Keratinocyte (primary cell): Measurements from ENCODE around the gene PAPPA. TPM values are rescaled to one million over a fixed set of nuclear protein-coding genes. Genes with fewer than 3 reads are reported as not detected.

Experiments used
- DNase-seq: peaks from one replicate; pipeline ENCODE4 v3.0.0-alpha.2; 2011; ENCODE audit warnings: low read depth, missing footprints, low spot score
- FAIRE-seq: peaks from 2 replicates; lab custom pipeline; 2011; peaks lifted over from hg19 to GRCh38; lab: Jason Lieb, UNC
- H2AFZ ChIP-seq: 2 replicates; pipeline ENCODE4 v1.6.0; 2012; ENCODE audit warnings: low read length, control low read depth, inconsistent platforms; ENCODE audit not compliant: control insufficient read depth
- H3K27ac ChIP-seq: 2 replicates; pipeline ENCODE4 v1.5.1; 2011; ENCODE audit warnings: low read length; ENCODE audit not compliant: control insufficient read depth, insufficient read depth
- H3K27me3 ChIP-seq: 3 replicates; pipeline ENCODE4 v1.6.0; 2011; ENCODE audit warnings: low read length; ENCODE audit not compliant: control insufficient read depth, insufficient read depth; ENCODE audit errors: extremely low read depth
- H3K36me3 ChIP-seq, 2 experiments: 2 replicates in 1 of 2; 3 replicates in 1 of 2; pipeline ENCODE4 v1.5.1; 2011; ENCODE audit warnings: low read length in 2 of 2, mild to moderate bottlenecking in 1 of 2; ENCODE audit not compliant: control insufficient read depth in 2 of 2, insufficient read depth in 2 of 2; ENCODE audit errors: extremely low read depth in 1 of 2
- H3K4me1 ChIP-seq: 3 replicates; pipeline ENCODE4 v1.5.1; 2011; ENCODE audit warnings: low read length; ENCODE audit not compliant: control insufficient read depth, insufficient read depth; ENCODE audit errors: extremely low read depth
- H3K4me2 ChIP-seq: 3 replicates; pipeline ENCODE4 v1.6.0; 2011; ENCODE audit warnings: low read depth, low read length; ENCODE audit not compliant: control insufficient read depth, insufficient read depth; ENCODE audit errors: extremely low read depth
- H3K4me3 ChIP-seq, 3 experiments: fragments of 200-600 bp in 1 of 3; sonication (generic) in 1 of 3; 2 replicates in 2 of 3; 3 replicates in 1 of 3; pipeline ENCODE4 v1.5.1; 2011 to 2016; ENCODE audit warnings: low read length in 3 of 3, mild to moderate bottlenecking in 3 of 3, control low read depth in 2 of 3, inconsistent platforms in 1 of 3, low read depth in 1 of 3, mixed read lengths in 1 of 3, mixed run types in 1 of 3, moderate library complexity in 1 of 3; ENCODE audit not compliant: control insufficient read depth in 2 of 3, insufficient read depth in 2 of 3; ENCODE audit errors: extremely low read depth in 1 of 3
- H3K79me2 ChIP-seq: 2 replicates; pipeline ENCODE4 v1.6.0; 2012; ENCODE audit warnings: low read length; ENCODE audit not compliant: control insufficient read depth, insufficient read depth
- H3K9ac ChIP-seq: 3 replicates; pipeline ENCODE4 v1.6.0; 2011; ENCODE audit warnings: low read length; ENCODE audit not compliant: control insufficient read depth, insufficient read depth; ENCODE audit errors: extremely low read depth
- H3K9me1 ChIP-seq: 3 replicates; pipeline ENCODE4 v1.6.0; 2011; ENCODE audit warnings: low read length; ENCODE audit not compliant: control insufficient read depth, insufficient read depth; ENCODE audit errors: extremely low read depth
- H3K9me3 ChIP-seq: 2 replicates; pipeline ENCODE4 v1.5.1; 2012; ENCODE audit warnings: low read depth, low read length; ENCODE audit not compliant: control insufficient read depth
- H4K20me1 ChIP-seq: 3 replicates; pipeline ENCODE4 v1.6.0; 2011; ENCODE audit warnings: low read length; ENCODE audit not compliant: control insufficient read depth, insufficient read depth; ENCODE audit errors: extremely low read depth
- CTCF ChIP-seq, 3 experiments: IDR thresholded peaks in 1 of 3; conservative IDR thresholded peaks in 1 of 3; optimal IDR thresholded peaks in 1 of 3; 2 replicates in 2 of 3; 3 replicates in 1 of 3; pipeline versions ENCODE3 to v1.5.1; 2011; ENCODE audit warnings: low read length in 3 of 3, mild to moderate bottlenecking in 3 of 3, moderate library complexity in 2 of 3, control low read depth in 1 of 3, inconsistent platforms in 1 of 3; ENCODE audit not compliant: insufficient read depth in 2 of 3; ENCODE audit errors: extremely low read depth in 1 of 3
- dilution Hi-C: fragments of 300-500 bp; cut with MboI; formaldehyde crosslinking; loops from one replicate; pipeline ENCODE4 v1.7.0; 2020; ENCODE audit warnings: low sequenced_read_pairs; ENCODE audit not compliant: extremely low pct_ligation_motif_present
- polyA plus RNA-seq, 5 experiments: library from polyadenylated mRNA; depleted of rRNA in 3 of 5; stranded (reverse) in 3 of 5; stranded (forward) in 1 of 5; unstranded in 1 of 5; fragments of >200 nt; gene quantifications; 1 replicate in 1 of 5; 2 replicates in 3 of 5; 3 replicates in 1 of 5; pipeline versions ENCODE4 v1.2.1 to v1.2.3, GENCODE V29; 2011 to 2012; ENCODE audit warnings: missing spikeins in 2 of 5, low read depth in 1 of 5, low replicate concordance in 1 of 5

Gene PAPPA
- polyA plus RNA-seq, 1 donor (not counting 4 experiments of a cell fraction or from before 2014, with no cell fraction given), result 0.77 TPM

GRCh38 chr9:116383133-116383532 is 229.5 kb downstream of the PAPPA start:
- H3K9me1 ChIP-seq, result no peaks in the 10 kb centered on the region
- H3K4me2 ChIP-seq, result no peak overlapping the region
- no peaks in the 10 kb centered on the region for H3K36me3 ChIP-seq
- no peak overlapping the region for H3K9ac ChIP-seq
- no peak for TF ChIP-seq CTCF (optimal IDR thresholded peaks at IDR 0.05 in 1 of 3, IDR thresholded peaks at IDR 0.05 in 1 of 3, conservative IDR thresholded peaks at IDR 0.05 in 1 of 3; ENCODE audit: extremely low read depth in 1 of 3, insufficient read depth in 2 of 3, low read length in 3 of 3)
- no peaks in the 10 kb centered on the region for H3K9me3 ChIP-seq
- H3K27me3 ChIP-seq, result no peaks in the 10 kb centered on the region
- FAIRE-seq, result no peak
- no peak for DNase-seq
- no peaks in the 10 kb centered on the region for H3K4me1 ChIP-seq
- H2AFZ ChIP-seq, result no peak overlapping the region
- H4K20me1 ChIP-seq, result no peaks in the 10 kb centered on the region
- dilution Hi-C loops, result no loop called here
- H3K4me3 ChIP-seq, result no peak overlapping the region
- H3K27ac ChIP-seq, result no peak overlapping the region
- no peaks in the 10 kb centered on the region for H3K79me2 ChIP-seq

GRCh38 chr9:116383936-116384335 is 230.3 kb downstream of the PAPPA start:
- Histone ChIP-seq H3K4me1 (peaks cover 8% of the 10 kb centered on the region), H3K9ac (no peak overlapping the region), H3K4me2 (no peak overlapping the region), H4K20me1 (no peaks in the 10 kb centered on the region), H3K27me3 (no peaks in the 10 kb centered on the region), H3K36me3 (no peaks in the 10 kb centered on the region), H3K4me3 (no peak overlapping the region), H3K27ac (no peak overlapping the region), H3K9me3 (no peaks in the 10 kb centered on the region), H3K79me2 (no peaks in the 10 kb centered on the region), H2AFZ (no peak overlapping the region), H3K9me1 (no peaks in the 10 kb centered on the region)
- FAIRE-seq (no peak), DNase-seq (no peak)
- dilution Hi-C loops, result no loop called here
- no peak for TF ChIP-seq CTCF (optimal IDR thresholded peaks at IDR 0.05 in 1 of 3, IDR thresholded peaks at IDR 0.05 in 1 of 3, conservative IDR thresholded peaks at IDR 0.05 in 1 of 3; ENCODE audit: extremely low read depth in 1 of 3, insufficient read depth in 2 of 3, low read length in 3 of 3)
